ENCODE measurements around the gene PDHA1.

- TF ChIP-seq, protein P1, sequence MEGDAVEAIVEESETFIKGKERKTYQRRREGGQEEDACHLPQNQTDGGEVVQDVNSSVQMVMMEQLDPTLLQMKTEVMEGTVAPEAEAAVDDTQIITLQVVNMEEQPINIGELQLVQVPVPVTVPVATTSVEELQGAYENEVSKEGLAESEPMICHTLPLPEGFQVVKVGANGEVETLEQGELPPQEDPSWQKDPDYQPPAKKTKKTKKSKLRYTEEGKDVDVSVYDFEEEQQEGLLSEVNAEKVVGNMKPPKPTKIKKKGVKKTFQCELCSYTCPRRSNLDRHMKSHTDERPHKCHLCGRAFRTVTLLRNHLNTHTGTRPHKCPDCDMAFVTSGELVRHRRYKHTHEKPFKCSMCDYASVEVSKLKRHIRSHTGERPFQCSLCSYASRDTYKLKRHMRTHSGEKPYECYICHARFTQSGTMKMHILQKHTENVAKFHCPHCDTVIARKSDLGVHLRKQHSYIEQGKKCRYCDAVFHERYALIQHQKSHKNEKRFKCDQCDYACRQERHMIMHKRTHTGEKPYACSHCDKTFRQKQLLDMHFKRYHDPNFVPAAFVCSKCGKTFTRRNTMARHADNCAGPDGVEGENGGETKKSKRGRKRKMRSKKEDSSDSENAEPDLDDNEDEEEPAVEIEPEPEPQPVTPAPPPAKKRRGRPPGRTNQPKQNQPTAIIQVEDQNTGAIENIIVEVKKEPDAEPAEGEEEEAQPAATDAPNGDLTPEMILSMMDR (IDR thresholded peaks at IDR 0.05), result no peak
- TF ChIP-seq EZH2 (IDR thresholded peaks at IDR 0.05), result no peak
- TF ChIP-seq EZH2phosphoT487 (IDR thresholded peaks at IDR 0.05), result no peak
Measured at GRCh38 chrX:19331831-19332230, 11.9 kb upstream of the PDHA1 start.

Measured in neural progenitor cell (in vitro differentiated cells).